Measurements from ENCODE around the gene SMCHD1. TPM values are rescaled to one million over a fixed set of nuclear protein-coding genes. Genes with fewer than 3 reads are reported as not detected.

The SMCHD1 gene
- total RNA-seq: 10 to 100 TPM; 56.0 to 65.1 TPM

GRCh38 chr18:2655178-2655953 lies at the start of gene SMCHD1:
Gene SMCHD1, plus strand, starts transcription at chr18:2655726. Its CDS starts 350 bp downstream, at chr18:2656076.
- peak; percentile 88 for DNase-seq (ENCODE audit: low spot score)
- Histone ChIP-seq H3K4me1 (replicated peaks) (no peaks in the 10 kb centered on the region), H3K36me3 (no peaks in the 10 kb centered on the region), H3K27me3 (replicated peaks; ENCODE audit: insufficient read depth) (no peaks in the 10 kb centered on the region), H3K9me3 (no peaks in the 10 kb centered on the region), H3K4me3 (peak within 1 kb of the TSS; percentile 87 to 98), H3K27ac (peak within 1 kb of the TSS; percentile 96 to 98)
- intact Hi-C loops (cut with DNase I): loop anchor here (1.0 kb wide), 1 partner anchor 84 kb away; the partner anchor contains the start of genes METTL4 and NDC80
- TF ChIP-seq POLR2A (IDR thresholded peaks at IDR 0.05) (peak; percentile 80), POLR2AphosphoS5 (IDR thresholded peaks at IDR 0.05) (peak; percentile 66), CTCF (IDR thresholded peaks at IDR 0.05) (peak in 2 of 4 experiments; percentile 16 to 20)
- under 1% methylated on average over 40 of the region's 100 CpGs for WGBS

- 83% methylated on average over 2 of the region's 2 CpGs for WGBS
- DNase-seq (ENCODE audit: low spot score): no peak
- Histone ChIP-seq H3K4me1 (replicated peaks) (no peaks in the 10 kb centered on the region), H3K4me3 (no peak overlapping the region), H3K27ac (no peak overlapping the region), H3K36me3 (no peaks in the 10 kb centered on the region), H3K9me3 (no peaks in the 10 kb centered on the region), H3K27me3 (replicated peaks; ENCODE audit: insufficient read depth) (no peaks in the 10 kb centered on the region)
- TF ChIP-seq CTCF (IDR thresholded peaks at IDR 0.05): no peak
- intact Hi-C loops (cut with DNase I): no loop called here
Observed at GRCh38 chr18:2606335-2606734, 49.2 kb upstream of the SMCHD1 start.

- WGBS: 97% methylated on average over 2 of the region's 2 CpGs
- TF ChIP-seq CTCF (IDR thresholded peaks at IDR 0.05) (no peak), POLR2A (IDR thresholded peaks at IDR 0.05) (no peak), POLR2AphosphoS5 (IDR thresholded peaks at IDR 0.05) (no peak)
- H3K4me3 ChIP-seq: no peak overlapping the region
- intact Hi-C loops (cut with DNase I): no loop called here
- H3K27ac ChIP-seq: no peak overlapping the region
- no peaks in the 10 kb centered on the region for H3K9me3 ChIP-seq
- no peaks in the 10 kb centered on the region for H3K36me3 ChIP-seq
- no peaks in the 10 kb centered on the region for H3K4me1 ChIP-seq (replicated peaks)
- no peak for DNase-seq (ENCODE audit: low spot score)
- no peaks in the 10 kb centered on the region for H3K27me3 ChIP-seq (replicated peaks; ENCODE audit: insufficient read depth)
Observed at GRCh38 chr18:2609604-2610003, 45.9 kb upstream of the SMCHD1 start.

- intact Hi-C loops (cut with DNase I): no loop called here
- no peak overlapping the region for H3K4me3 ChIP-seq
- TF ChIP-seq CTCF (IDR thresholded peaks at IDR 0.05) (no peak), POLR2AphosphoS5 (IDR thresholded peaks at IDR 0.05) (no peak), POLR2A (IDR thresholded peaks at IDR 0.05) (no peak)
- 92% methylated on average over 5 of the region's 5 CpGs for WGBS
- no peak for DNase-seq (ENCODE audit: low spot score)
- H3K9me3 ChIP-seq: no peaks in the 10 kb centered on the region
- H3K4me1 ChIP-seq (replicated peaks): no peaks in the 10 kb centered on the region
- H3K27ac ChIP-seq: no peak overlapping the region
- H3K27me3 ChIP-seq (replicated peaks; ENCODE audit: insufficient read depth): no peaks in the 10 kb centered on the region
- H3K36me3 ChIP-seq: no peaks in the 10 kb centered on the region
Observed at GRCh38 chr18:2610549-2610948, 45.0 kb upstream of the SMCHD1 start.

- TF ChIP-seq POLR2AphosphoS5 (IDR thresholded peaks at IDR 0.05) (no peak), CTCF (IDR thresholded peaks at IDR 0.05) (no peak), POLR2A (IDR thresholded peaks at IDR 0.05) (no peak)
- no peaks in the 10 kb centered on the region for H3K27me3 ChIP-seq (replicated peaks; ENCODE audit: insufficient read depth)
- H3K27ac ChIP-seq: no peak overlapping the region
- intact Hi-C loops (cut with DNase I): no loop called here
- 65% methylated on average over 1 of the region's 1 CpG for WGBS
- H3K4me1 ChIP-seq (replicated peaks): no peaks in the 10 kb centered on the region
- H3K36me3 ChIP-seq: no peaks in the 10 kb centered on the region
- no peak overlapping the region for H3K4me3 ChIP-seq
- H3K9me3 ChIP-seq: no peaks in the 10 kb centered on the region
- DNase-seq (ENCODE audit: low spot score): no peak
Observed at GRCh38 chr18:2612996-2613395, 42.5 kb upstream of the SMCHD1 start.

Data from prostate gland (tissue), 2 donors.